GM19025 (cell line): ENCODE results near the gene CMTR1.
"Not testable (repeated sequence)": the region's sequence is repeated elsewhere in the genome, so short reads cannot be mapped to it uniquely, and the experiment has no call there.

Experiments used
- ATAC-seq: cut with Tn5 transposase; IDR thresholded peaks from one replicate; pipeline ENCODE4 v1.9.1; 2021; ENCODE audit warnings: mild to moderate bottlenecking, low read depth, moderate library complexity; ENCODE audit not compliant: unreplicated experiment

The CMTR1 gene

GRCh38 chr6:37433657-37434271, 743 bp downstream of the CMTR1 start:
- ATAC-seq = peak; percentile 39

- no peak for ATAC-seq
Observed at GRCh38 chr6:37435373-37435772, 2.4 kb downstream of the CMTR1 start.

GRCh38 chr6:37435816-37436215, 2.8 kb downstream of the CMTR1 start:
- no peak for ATAC-seq

GRCh38 chr6:37438930-37439329, 5.9 kb downstream of the CMTR1 start:
- no peak for ATAC-seq

- ATAC-seq = no peak
Observed at GRCh38 chr6:37441651-37442050, 8.6 kb downstream of the CMTR1 start.

GRCh38 chr6:37442416-37443215, 9.6 kb downstream of the CMTR1 start:
- ATAC-seq = no peak

- not testable (repeated sequence) for ATAC-seq
Observed at GRCh38 chr6:37443216-37443542, 10.2 kb downstream of the CMTR1 start.

- ATAC-seq = no peak
Observed at GRCh38 chr6:37449984-37450383, 17.0 kb downstream of the CMTR1 start.

GRCh38 chr6:37451441-37452193, 18.6 kb downstream of the CMTR1 start:
- no peak for ATAC-seq

- no peak for ATAC-seq
Observed at GRCh38 chr6:37452522-37452921, 19.5 kb downstream of the CMTR1 start.

GRCh38 chr6:37454420-37455140, 21.6 kb downstream of the CMTR1 start:
- ATAC-seq = no peak

- no peak for ATAC-seq
Observed at GRCh38 chr6:37456126-37456525, 23.1 kb downstream of the CMTR1 start.

- ATAC-seq = no peak
Observed at GRCh38 chr6:37456816-37457560, 24.0 kb downstream of the CMTR1 start.

- ATAC-seq = no peak
Observed at GRCh38 chr6:37459981-37460800, 27.2 kb downstream of the CMTR1 start.

GRCh38 chr6:37460805-37461204, 27.8 kb downstream of the CMTR1 start:
- no peak for ATAC-seq

GRCh38 chr6:37463110-37463509, 30.1 kb downstream of the CMTR1 start:
- no peak for ATAC-seq

GRCh38 chr6:37467718-37468117, 34.7 kb downstream of the CMTR1 start:
- ATAC-seq = no peak

GRCh38 chr6:37473364-37474095, 40.5 kb downstream of the CMTR1 start:
- ATAC-seq = no peak

- no peak for ATAC-seq
Observed at GRCh38 chr6:37474316-37474715, 41.3 kb downstream of the CMTR1 start.
